ENCODE data around the gene CDC42BPG. TPM values are rescaled to one million over a fixed set of nuclear protein-coding genes. Genes with fewer than 3 reads are reported as not detected.

Gene CDC42BPG
- total RNA-seq, 1 experiment from 2014 or later, result 4.1 TPM

DNA sequence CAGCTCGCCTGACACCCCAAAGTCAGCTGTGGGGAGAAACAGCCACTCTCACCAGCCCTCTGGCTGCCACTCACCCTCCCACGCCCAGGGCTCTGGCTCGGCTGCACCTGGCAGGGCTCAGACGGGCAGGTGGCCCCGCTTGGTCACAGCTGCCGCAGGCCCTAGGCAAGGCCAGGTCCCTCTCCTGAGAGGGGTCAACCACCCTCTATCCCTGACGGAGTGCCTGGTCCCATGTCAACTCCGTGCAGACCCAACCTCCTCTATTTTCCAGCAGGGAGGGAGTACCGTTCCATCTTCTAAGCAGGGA is 43.3 kb downstream of the CDC42BPG start:
- ATAC-seq (no peak), DNase-seq (ENCODE audit: low read depth, low spot score) (no peak)
- Histone ChIP-seq H3K9me3 (ENCODE audit: control insufficient read depth, insufficient read depth, low read depth, low read length) (no peaks in the 10 kb centered on the region), H3K27ac (ENCODE audit: low read length) (no peak overlapping the region), H3K4me3 (ENCODE audit: low read depth in 2 of 2, low read length in 2 of 2) (no peak overlapping the region), H3K27me3 (ENCODE audit: control insufficient read depth, insufficient read depth, low read length) (no peaks in the 10 kb centered on the region), H3K4me1 (ENCODE audit: control insufficient read depth, insufficient read depth, low read length) (peaks cover 18% of the 10 kb centered on the region), H3K36me3 (ENCODE audit: control insufficient read depth, insufficient read depth, low read length) (no peaks in the 10 kb centered on the region; the same call in 1 of the 2 replicates)
- intact Hi-C loops (cut with micrococcal nuclease; ENCODE audit: unreplicated experiment), result no loop called here
- ChIA-PET POLR2A (no interaction called here), CTCF (no interaction called here)
- BruUV-seq (replicated peaks), result no TSS peak
- in situ Hi-C loops (cut with HindIII; ENCODE audit: low pct_unique_long_range_greater_than_20kb, low sequenced_read_pairs), result no loop called here
- TF ChIP-seq POLR2AphosphoS5 (IDR thresholded peaks at IDR 0.05; ENCODE audit: low read depth, low read length) (no peak), TCF7L2 (IDR thresholded peaks at IDR 0.05; ENCODE audit: low read depth, low read length) (no peak), SIN3A (IDR thresholded peaks at IDR 0.05; ENCODE audit: borderline replicate concordance, insufficient read depth, low read depth, low read length) (no peak)
- TF ChIP-seq, protein P1, sequence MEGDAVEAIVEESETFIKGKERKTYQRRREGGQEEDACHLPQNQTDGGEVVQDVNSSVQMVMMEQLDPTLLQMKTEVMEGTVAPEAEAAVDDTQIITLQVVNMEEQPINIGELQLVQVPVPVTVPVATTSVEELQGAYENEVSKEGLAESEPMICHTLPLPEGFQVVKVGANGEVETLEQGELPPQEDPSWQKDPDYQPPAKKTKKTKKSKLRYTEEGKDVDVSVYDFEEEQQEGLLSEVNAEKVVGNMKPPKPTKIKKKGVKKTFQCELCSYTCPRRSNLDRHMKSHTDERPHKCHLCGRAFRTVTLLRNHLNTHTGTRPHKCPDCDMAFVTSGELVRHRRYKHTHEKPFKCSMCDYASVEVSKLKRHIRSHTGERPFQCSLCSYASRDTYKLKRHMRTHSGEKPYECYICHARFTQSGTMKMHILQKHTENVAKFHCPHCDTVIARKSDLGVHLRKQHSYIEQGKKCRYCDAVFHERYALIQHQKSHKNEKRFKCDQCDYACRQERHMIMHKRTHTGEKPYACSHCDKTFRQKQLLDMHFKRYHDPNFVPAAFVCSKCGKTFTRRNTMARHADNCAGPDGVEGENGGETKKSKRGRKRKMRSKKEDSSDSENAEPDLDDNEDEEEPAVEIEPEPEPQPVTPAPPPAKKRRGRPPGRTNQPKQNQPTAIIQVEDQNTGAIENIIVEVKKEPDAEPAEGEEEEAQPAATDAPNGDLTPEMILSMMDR (IDR thresholded peaks at IDR 0.05), result no peak
- TF ChIP-seq, protein P2, sequence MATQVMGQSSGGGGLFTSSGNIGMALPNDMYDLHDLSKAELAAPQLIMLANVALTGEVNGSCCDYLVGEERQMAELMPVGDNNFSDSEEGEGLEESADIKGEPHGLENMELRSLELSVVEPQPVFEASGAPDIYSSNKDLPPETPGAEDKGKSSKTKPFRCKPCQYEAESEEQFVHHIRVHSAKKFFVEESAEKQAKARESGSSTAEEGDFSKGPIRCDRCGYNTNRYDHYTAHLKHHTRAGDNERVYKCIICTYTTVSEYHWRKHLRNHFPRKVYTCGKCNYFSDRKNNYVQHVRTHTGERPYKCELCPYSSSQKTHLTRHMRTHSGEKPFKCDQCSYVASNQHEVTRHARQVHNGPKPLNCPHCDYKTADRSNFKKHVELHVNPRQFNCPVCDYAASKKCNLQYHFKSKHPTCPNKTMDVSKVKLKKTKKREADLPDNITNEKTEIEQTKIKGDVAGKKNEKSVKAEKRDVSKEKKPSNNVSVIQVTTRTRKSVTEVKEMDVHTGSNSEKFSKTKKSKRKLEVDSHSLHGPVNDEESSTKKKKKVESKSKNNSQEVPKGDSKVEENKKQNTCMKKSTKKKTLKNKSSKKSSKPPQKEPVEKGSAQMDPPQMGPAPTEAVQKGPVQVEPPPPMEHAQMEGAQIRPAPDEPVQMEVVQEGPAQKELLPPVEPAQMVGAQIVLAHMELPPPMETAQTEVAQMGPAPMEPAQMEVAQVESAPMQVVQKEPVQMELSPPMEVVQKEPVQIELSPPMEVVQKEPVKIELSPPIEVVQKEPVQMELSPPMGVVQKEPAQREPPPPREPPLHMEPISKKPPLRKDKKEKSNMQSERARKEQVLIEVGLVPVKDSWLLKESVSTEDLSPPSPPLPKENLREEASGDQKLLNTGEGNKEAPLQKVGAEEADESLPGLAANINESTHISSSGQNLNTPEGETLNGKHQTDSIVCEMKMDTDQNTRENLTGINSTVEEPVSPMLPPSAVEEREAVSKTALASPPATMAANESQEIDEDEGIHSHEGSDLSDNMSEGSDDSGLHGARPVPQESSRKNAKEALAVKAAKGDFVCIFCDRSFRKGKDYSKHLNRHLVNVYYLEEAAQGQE (IDR thresholded peaks at IDR 0.05; ENCODE audit: insufficient read depth in 1 of 2, low read depth in 2 of 2, low read length in 1 of 2), result no peak

GRCh38 chr11:64800303-64801157 is 43.9 kb downstream of the CDC42BPG start:
- POLR2A ChIA-PET, result interaction anchor here (1.6 kb wide), 1 partner anchor 22 kb away, joined by 4 read pairs; the partner anchor contains the start of gene SF1

More at GRCh38 chr11:64800303-64801157, 43.9 kb downstream of the CDC42BPG start:
- Histone ChIP-seq H3K9me3 (ENCODE audit: control insufficient read depth, insufficient read depth, low read depth, low read length) (no peaks in the 10 kb centered on the region), H3K36me3 (ENCODE audit: control insufficient read depth, insufficient read depth, low read length) (no peaks in the 10 kb centered on the region; the same call in 1 of the 2 replicates), H3K4me1 (ENCODE audit: control insufficient read depth, insufficient read depth, low read length) (peaks cover 18% of the 10 kb centered on the region), H3K27me3 (ENCODE audit: control insufficient read depth, insufficient read depth, low read length) (no peaks in the 10 kb centered on the region), H3K27ac (ENCODE audit: low read length) (no peak overlapping the region), H3K4me3 (ENCODE audit: low read depth in 2 of 2, low read length in 2 of 2) (no peak overlapping the region)
- TF ChIP-seq POLR2AphosphoS5 (IDR thresholded peaks at IDR 0.05; ENCODE audit: low read depth, low read length), result no peak
- in situ Hi-C loops (cut with HindIII; ENCODE audit: low pct_unique_long_range_greater_than_20kb, low sequenced_read_pairs) (no loop called here), intact Hi-C loops (cut with micrococcal nuclease; ENCODE audit: unreplicated experiment) (no loop called here)
- no peak for ATAC-seq
- BruUV-seq (replicated peaks), result no TSS peak
- DNase-seq (ENCODE audit: low read depth, low spot score), result no peak
- CTCF ChIA-PET, result interaction anchor here (0.6 kb wide), 1 partner anchor 1059 kb away, joined by 3 read pairs; no protein-coding TSS in a partner anchor
